HepG2 (cell line): ENCODE measurements around the gene EFEMP2. TPM values are rescaled to one million over a fixed set of nuclear protein-coding genes. Genes with fewer than 3 reads are reported as not detected.

Experiments
- CAMTA2 ChIP-seq: sonication (generic); formaldehyde crosslinking; IDR thresholded peaks from 2 replicates; pipeline ENCODE4 v1.4.0; 2020; ENCODE audit warnings: mild to moderate bottlenecking, missing genetic modification reagents, borderline replicate concordance
- CREM ChIP-seq, 2 experiments: sonication (generic) in 1 of 2; formaldehyde crosslinking in 1 of 2; IDR thresholded peaks; 2 replicates each; pipeline versions ENCODE4 v1.4.0 to v1.6.1; 2016 to 2020; ENCODE audit warnings: antibody characterized with exemption in 1 of 2, mild to moderate bottlenecking in 1 of 2, missing genetic modification reagents in 1 of 2
- FUBP1 ChIP-seq: sonication (generic); formaldehyde crosslinking; IDR thresholded peaks from 2 replicates; pipeline ENCODE4 v1.5.1; 2020; ENCODE audit warnings: missing genetic modification reagents, mild to moderate bottlenecking, borderline replicate concordance
- JUNB ChIP-seq: sonication (generic); formaldehyde crosslinking; IDR thresholded peaks from 2 replicates; pipeline ENCODE4 v1.8.0; 2022; ENCODE audit warnings: missing genetic modification reagents, mild to moderate bottlenecking, borderline replicate concordance
- KAT7 ChIP-seq: IDR thresholded peaks from 2 replicates; pipeline ENCODE4 v1.6.1; 2018; ENCODE audit warnings: borderline replicate concordance, missing compliant biosample characterization
- MLXIP ChIP-seq: sonication (generic); formaldehyde crosslinking; IDR thresholded peaks from 2 replicates; pipeline ENCODE4 v1.9.0; 2021; ENCODE audit warnings: missing genetic modification reagents, borderline replicate concordance
- NRL ChIP-seq: sonication (generic); formaldehyde crosslinking; IDR thresholded peaks from 2 replicates; pipeline ENCODE4 v1.5.0; 2020; ENCODE audit warnings: missing genetic modification reagents, mild to moderate bottlenecking, moderate library complexity, borderline replicate concordance
- SPEN ChIP-seq: sonication (generic); formaldehyde crosslinking; IDR thresholded peaks from 2 replicates; pipeline ENCODE4 v1.5.1; 2020; ENCODE audit warnings: low read depth, mild to moderate bottlenecking, missing genetic modification reagents
- TMF1 ChIP-seq: sonication (generic); formaldehyde crosslinking; IDR thresholded peaks from 2 replicates; pipeline ENCODE4 v1.8.1; 2022; ENCODE audit warnings: low read depth, missing genetic modification reagents
- ZBTB10 ChIP-seq: sonication (generic); formaldehyde crosslinking; IDR thresholded peaks from 2 replicates; pipeline ENCODE4 v1.4.0; 2020; ENCODE audit warnings: missing genetic modification reagents, borderline replicate concordance
- ZBTB14 ChIP-seq: sonication (generic); formaldehyde crosslinking; IDR thresholded peaks from 2 replicates; pipeline ENCODE4 v1.4.0; 2020; ENCODE audit warnings: missing genetic modification reagents
- ZNF414 ChIP-seq: sonication (generic); formaldehyde crosslinking; IDR thresholded peaks from 2 replicates; pipeline ENCODE4 v1.5.0; 2020; ENCODE audit warnings: missing genetic modification reagents
- ZNF468 ChIP-seq: sonication (generic); formaldehyde crosslinking; IDR thresholded peaks from 2 replicates; pipeline ENCODE4 v1.8.0; 2022; ENCODE audit warnings: mild to moderate bottlenecking, moderate library complexity, missing genetic modification reagents
- ZNF496 ChIP-seq: sonication (generic); formaldehyde crosslinking; IDR thresholded peaks from 2 replicates; pipeline ENCODE4 v1.8.1; 2023; ENCODE audit warnings: mild to moderate bottlenecking, moderate library complexity, missing genetic modification reagents; ENCODE audit not compliant: insufficient replicate concordance
- ZNF547 ChIP-seq: sonication (generic); formaldehyde crosslinking; IDR thresholded peaks from 2 replicates; pipeline ENCODE4 v1.5.1; 2020; ENCODE audit warnings: mild to moderate bottlenecking, missing genetic modification reagents
- ZNF619 ChIP-seq: sonication (generic); formaldehyde crosslinking; IDR thresholded peaks from 2 replicates; pipeline ENCODE4 v1.4.0; 2020; ENCODE audit warnings: mild to moderate bottlenecking, missing genetic modification reagents
- ZNF7 ChIP-seq: IDR thresholded peaks from 2 replicates; pipeline ENCODE4 v1.6.1; 2016; ENCODE audit warnings: missing biosample characterization, missing genetic modification reagents
- ZNF768 ChIP-seq: sonication (generic); formaldehyde crosslinking; IDR thresholded peaks from 2 replicates; pipeline ENCODE4 v1.4.0; 2020; ENCODE audit warnings: missing genetic modification reagents
- polyA plus RNA-seq, 8 experiments: library from polyadenylated mRNA; depleted of rRNA in 3 of 8; stranded (reverse) in 7 of 8; unstranded in 1 of 8; fragments of >200 nt; fragmentation: Illumina TruSeq in 4 of 8; extraction: Trizol in 4 of 8; gene quantifications; 2 replicates each; pipeline versions ENCODE4 v1.2.1 to v1.2.3, GENCODE V29; 2011 to 2016; ENCODE audit warnings: low read depth in 4 of 8, missing spikeins in 1 of 8, mixed read lengths in 1 of 8; ENCODE audit not compliant: insufficient read depth in 1 of 8
- total RNA-seq, 5 experiments: library from RNA; depleted of rRNA; stranded (reverse); fragments of >200 nt; fragmentation: Illumina TruSeq; extraction: Trizol; gene quantifications; 2 replicates each; pipeline ENCODE4 v1.2.3, GENCODE V29; 2016; ENCODE audit warnings: low read depth in 1 of 5

Gene EFEMP2
- total and polyA plus RNA-seq, 2 of the 13 experiments (the other 11 are each of a cell fraction or from before 2014, with no cell fraction given) = 7.4 to 29.7 TPM

- TF ChIP-seq MLXIP (CRISPR knock-in tag) (no peak), NRL (CRISPR knock-in tag) (peak; percentile 75; the same call in 1 of the 2 replicates), ZNF468 (peak; percentile 58; the same call in 1 of the 2 replicates), TMF1 (peak; percentile 74), ZNF496 (CRISPR knock-in tag) (no peak), CREM (IDR thresholded peaks at IDR 0.05) (no peak), CREM (CRISPR knock-in tag; IDR thresholded peaks at IDR 0.05) (no peak), SPEN (CRISPR knock-in tag) (peak; percentile 73; the same call in 1 of the 2 replicates), ZNF7 (CRISPR knock-in tag) (no peak), ZNF768 (peak; percentile 52; the same call in 1 of the 2 replicates), ZNF547 (CRISPR knock-in tag) (peak; percentile 49; the same call in 1 of the 2 replicates), JUNB (CRISPR knock-in tag) (0 out of 2 replicates have a peak, but pooled peaks have one; percentile 10), FUBP1 (CRISPR knock-in tag) (no peak), ZBTB10 (CRISPR knock-in tag) (0 out of 2 replicates have a peak, but pooled peaks have one; percentile 29), CAMTA2 (CRISPR knock-in tag) (peak; percentile 26; the same call in 1 of the 2 replicates), KAT7 (0 out of 2 replicates have a peak, but pooled peaks have one; percentile 38), ZBTB14 (CRISPR knock-in tag) (no peak), ZNF414 (CRISPR knock-in tag) (0 out of 2 replicates have a peak, but pooled peaks have one; percentile 73), ZNF619 (no peak)
These were observed 26.9 kb upstream of the EFEMP2 start (continued) for GRCh38 chr11:65899356-65900124.
